ENCODE data around the gene NOP14. TPM values are rescaled to one million over a fixed set of nuclear protein-coding genes. Genes with fewer than 3 reads are reported as not detected.
"Not testable (repeated sequence)": the region's sequence is repeated elsewhere in the genome, so short reads cannot be mapped to it uniquely, and the experiment has no call there.

The NOP14 gene
- total and polyA plus RNA-seq, 3 donors from 2014 or later, result 15.0 to 25.4 (median 17.4) TPM

DNA sequence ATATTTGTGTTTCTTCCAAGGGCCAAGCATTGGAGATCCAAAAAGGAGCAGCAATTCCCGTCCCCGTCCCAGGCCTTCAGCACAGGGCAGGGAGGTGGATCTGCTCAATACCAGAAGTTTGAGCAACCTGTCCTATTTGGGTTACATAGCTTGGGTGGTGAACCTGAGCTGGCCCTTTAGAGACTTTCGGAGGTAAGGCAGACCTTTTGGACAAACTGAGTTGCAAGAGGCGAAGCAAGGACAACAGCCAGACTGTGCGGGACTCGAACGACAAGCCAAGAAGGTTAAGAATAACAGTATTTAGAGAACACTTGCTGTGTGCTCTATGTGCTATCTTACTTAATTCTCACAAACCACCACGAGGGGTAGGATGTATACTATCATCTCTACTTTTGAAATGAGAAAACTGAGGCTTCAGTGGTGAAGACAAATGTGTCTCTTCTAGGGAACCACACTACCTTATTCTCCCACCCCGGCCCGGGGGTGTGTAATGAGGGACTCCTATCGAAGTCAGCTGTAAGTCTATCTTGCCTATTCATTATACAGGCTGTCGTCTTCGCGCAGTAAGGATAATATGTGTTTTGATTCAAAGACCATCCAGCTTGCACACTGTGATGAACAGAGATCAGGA lies 1.3 kb downstream of the NOP14 start:
- WGBS, 2 donors, result 23 to 28% methylated on average over 14 of the region's 14 CpGs

DNA sequence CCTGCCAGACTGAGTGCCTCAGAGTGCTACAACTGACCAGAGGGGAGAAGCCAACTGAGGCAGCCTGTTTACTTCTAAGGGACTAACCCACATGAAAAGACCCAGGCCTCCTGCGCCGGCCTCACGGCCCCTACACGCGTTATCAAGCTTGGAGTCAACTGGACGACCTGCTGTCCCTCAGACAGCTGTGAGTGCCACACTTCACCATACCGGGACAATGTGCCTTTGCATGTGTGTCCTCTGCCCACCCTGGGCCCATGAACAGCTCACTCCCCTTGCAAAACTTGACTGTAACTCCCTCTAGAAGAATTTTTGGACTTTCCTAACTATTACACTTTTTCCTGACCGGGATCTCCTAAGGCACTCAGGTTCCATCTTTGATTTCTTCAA lies 1.8 kb downstream of the NOP14 start:
- DNase-seq, result peak; percentile 40
- H3K27me3 ChIP-seq, result no peaks in the 10 kb centered on the region
- H3K9me3 ChIP-seq, result no peaks in the 10 kb centered on the region
- TF ChIP-seq, protein P1, sequence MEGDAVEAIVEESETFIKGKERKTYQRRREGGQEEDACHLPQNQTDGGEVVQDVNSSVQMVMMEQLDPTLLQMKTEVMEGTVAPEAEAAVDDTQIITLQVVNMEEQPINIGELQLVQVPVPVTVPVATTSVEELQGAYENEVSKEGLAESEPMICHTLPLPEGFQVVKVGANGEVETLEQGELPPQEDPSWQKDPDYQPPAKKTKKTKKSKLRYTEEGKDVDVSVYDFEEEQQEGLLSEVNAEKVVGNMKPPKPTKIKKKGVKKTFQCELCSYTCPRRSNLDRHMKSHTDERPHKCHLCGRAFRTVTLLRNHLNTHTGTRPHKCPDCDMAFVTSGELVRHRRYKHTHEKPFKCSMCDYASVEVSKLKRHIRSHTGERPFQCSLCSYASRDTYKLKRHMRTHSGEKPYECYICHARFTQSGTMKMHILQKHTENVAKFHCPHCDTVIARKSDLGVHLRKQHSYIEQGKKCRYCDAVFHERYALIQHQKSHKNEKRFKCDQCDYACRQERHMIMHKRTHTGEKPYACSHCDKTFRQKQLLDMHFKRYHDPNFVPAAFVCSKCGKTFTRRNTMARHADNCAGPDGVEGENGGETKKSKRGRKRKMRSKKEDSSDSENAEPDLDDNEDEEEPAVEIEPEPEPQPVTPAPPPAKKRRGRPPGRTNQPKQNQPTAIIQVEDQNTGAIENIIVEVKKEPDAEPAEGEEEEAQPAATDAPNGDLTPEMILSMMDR (IDR thresholded peaks at IDR 0.05), result no peak
- TF ChIP-seq POLR2A (IDR thresholded peaks at IDR 0.05), result no peak
- WGBS, 2 donors, result 48 to 54% methylated on average over 6 to 8 of the region's 8 CpGs
- peaks cover 13% of the 10 kb centered on the region for H3K4me1 ChIP-seq
- no peaks in the 10 kb centered on the region for H3K36me3 ChIP-seq (ENCODE audit: low read depth, missing control alignments)
- H3K27ac ChIP-seq, result no peak overlapping the region
- no peak overlapping the region for H3K4me3 ChIP-seq
- intact Hi-C loops (cut with DNase I; ENCODE audit: low total_unique reads), result no loop called here

More for the DNA sequence above, 1.3 kb downstream of the NOP14 start:
- no peak for DNase-seq
- intact Hi-C loops (cut with DNase I; ENCODE audit: low total_unique reads), result no loop called here
- peak overlapping the region in 1 of 2 donors; percentile 86 for H3K27ac ChIP-seq
- H3K4me3 ChIP-seq, result peak overlapping the region; percentile 91 to 99
- no peaks in the 10 kb centered on the region for H3K9me3 ChIP-seq
- H3K4me1 ChIP-seq, result peaks cover 13% of the 10 kb centered on the region
- H3K36me3 ChIP-seq (ENCODE audit: low read depth, missing control alignments), result no peaks in the 10 kb centered on the region
- TF ChIP-seq POLR2A (IDR thresholded peaks at IDR 0.05), result no peak
- TF ChIP-seq, protein P1 (IDR thresholded peaks at IDR 0.05), result no peak
- no peaks in the 10 kb centered on the region for H3K27me3 ChIP-seq

DNA sequence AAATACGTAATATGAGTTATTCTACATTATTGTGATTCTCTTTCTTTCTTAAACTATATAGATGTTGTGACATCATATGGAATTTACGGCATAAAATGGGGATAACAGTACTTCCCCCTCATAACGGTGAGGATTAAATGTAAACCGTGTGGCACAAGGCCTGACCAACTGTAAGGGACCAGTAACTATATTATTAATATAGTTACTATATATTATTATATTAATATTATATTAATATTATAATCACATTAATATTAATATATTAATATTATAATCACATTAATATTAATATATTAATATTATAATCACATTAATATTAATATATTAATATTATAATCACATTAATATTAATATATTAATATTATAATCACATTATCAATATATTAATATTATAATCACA lies 2.8 kb downstream of the NOP14 start:
- intact Hi-C loops (cut with DNase I; ENCODE audit: low total_unique reads), result not testable (repeated sequence)

GRCh38 chr4:2958446-2958845 lies 4.8 kb downstream of the NOP14 start:
- no peak overlapping the region for H3K27ac ChIP-seq
- no peaks in the 10 kb centered on the region for H3K9me3 ChIP-seq
- WGBS, 2 donors, result 78 to 80% methylated on average over 9 of the region's 9 CpGs
- H3K4me3 ChIP-seq, result no peak overlapping the region
- H3K36me3 ChIP-seq (ENCODE audit: low read depth, missing control alignments), result no peaks in the 10 kb centered on the region
- intact Hi-C loops (cut with DNase I; ENCODE audit: low total_unique reads), result no loop called here
- H3K27me3 ChIP-seq, result no peaks in the 10 kb centered on the region
- DNase-seq, result no peak
- no peak for TF ChIP-seq POLR2A (IDR thresholded peaks at IDR 0.05)
- TF ChIP-seq, protein P1 (IDR thresholded peaks at IDR 0.05), result no peak
- H3K4me1 ChIP-seq, result peaks cover 13% of the 10 kb centered on the region

More for the DNA sequence above, 2.8 kb downstream of the NOP14 start:
- not testable (repeated sequence) for H3K36me3 ChIP-seq (ENCODE audit: low read depth, missing control alignments); DNase-seq; H3K27me3 ChIP-seq; H3K4me3 ChIP-seq; H3K9me3 ChIP-seq; H3K27ac ChIP-seq
- 81 to 89% methylated on average over 4 of the region's 4 CpGs for WGBS, 2 donors
- peaks cover 13% of the 10 kb centered on the region for H3K4me1 ChIP-seq

- H3K27ac ChIP-seq; H3K36me3 ChIP-seq (ENCODE audit: low read depth, missing control alignments); intact Hi-C loops (cut with DNase I; ENCODE audit: low total_unique reads): not testable (repeated sequence)
These were observed 7.8 kb downstream of the NOP14 start for GRCh38 chr4:2955186-2956044.

More at GRCh38 chr4:2955186-2956044, 7.8 kb downstream of the NOP14 start:
- H3K9me3 ChIP-seq, H3K27me3 ChIP-seq, DNase-seq, H3K4me3 ChIP-seq, H3K4me1 ChIP-seq: not testable (repeated sequence)
- WGBS, 2 donors, result 91 to 93% methylated on average over 18 to 21 of the region's 44 CpGs

All from testis (tissue), 3 donors.